ENCODE results near the gene IGFL2.
A peak's percentile ranks its signal among the peaks of the same experiment; 100 is the strongest.
"Not testable (repeated sequence)": the region's sequence is repeated elsewhere in the genome, so short reads cannot be mapped to it uniquely, and the experiment has no call there.

IGFL2 gene

GRCh38 chr19:46191972-46192371 is 43.9 kb downstream of the IGFL2 start:
- DNase-seq: no peak

- not testable (repeated sequence) for DNase-seq
Observed at GRCh38 chr19:46192626-46192991, 44.6 kb downstream of the IGFL2 start.

DNA sequence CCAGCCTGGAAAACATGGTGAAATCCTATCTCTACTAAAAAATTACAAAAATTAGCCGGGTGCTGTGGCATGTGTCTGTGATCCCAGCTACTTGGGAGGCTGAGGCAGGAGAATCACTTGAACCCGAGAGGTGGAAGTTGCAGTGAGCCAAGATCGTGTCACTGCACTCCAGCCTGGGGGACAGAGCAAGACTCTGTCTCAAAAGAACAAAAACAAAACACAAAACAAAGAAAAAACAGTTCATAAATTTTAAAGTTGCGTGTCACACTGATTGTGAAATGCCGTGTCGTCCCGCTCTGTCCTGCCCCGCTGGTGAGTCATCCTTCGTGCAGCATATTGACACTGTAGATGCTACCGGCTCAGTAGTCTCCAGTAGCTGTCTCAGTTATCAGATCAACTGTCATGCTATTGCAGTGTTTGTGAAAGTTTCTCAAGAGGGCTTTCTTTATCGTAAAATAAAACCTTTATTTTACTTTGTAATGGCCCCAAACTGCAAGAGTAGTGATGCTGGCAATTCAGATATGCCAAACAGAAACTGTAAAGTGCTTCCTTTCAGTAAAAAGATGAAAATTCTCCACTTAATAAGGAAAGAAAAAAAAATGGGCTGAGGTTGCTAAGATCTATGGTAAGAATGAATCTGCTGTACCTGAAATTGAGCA is 45.1 kb downstream of the IGFL2 start:
- no peak for DNase-seq

GRCh38 chr19:46193678-46194077 is 45.6 kb downstream of the IGFL2 start:
- no peak for DNase-seq

DNA sequence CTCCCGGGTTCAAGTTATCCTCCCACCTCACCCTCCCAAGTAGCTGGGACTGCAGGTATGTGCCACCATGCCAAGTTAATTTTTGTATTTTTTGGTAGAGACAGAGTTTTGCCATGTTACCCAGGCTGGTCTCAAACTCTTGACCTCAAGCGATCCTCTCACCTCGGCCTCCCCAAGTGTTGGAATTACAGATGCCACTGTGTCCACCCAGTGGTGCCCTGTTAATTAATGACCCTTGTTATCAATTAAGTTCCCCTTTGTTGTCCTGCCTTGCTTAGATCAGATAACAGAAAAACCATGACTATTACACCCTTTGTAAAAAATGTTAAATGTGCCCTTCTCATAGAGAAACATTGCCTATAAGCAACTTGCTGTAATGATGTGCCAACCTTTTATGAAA is 47.1 kb downstream of the IGFL2 start:
- no peak for DNase-seq

DNA sequence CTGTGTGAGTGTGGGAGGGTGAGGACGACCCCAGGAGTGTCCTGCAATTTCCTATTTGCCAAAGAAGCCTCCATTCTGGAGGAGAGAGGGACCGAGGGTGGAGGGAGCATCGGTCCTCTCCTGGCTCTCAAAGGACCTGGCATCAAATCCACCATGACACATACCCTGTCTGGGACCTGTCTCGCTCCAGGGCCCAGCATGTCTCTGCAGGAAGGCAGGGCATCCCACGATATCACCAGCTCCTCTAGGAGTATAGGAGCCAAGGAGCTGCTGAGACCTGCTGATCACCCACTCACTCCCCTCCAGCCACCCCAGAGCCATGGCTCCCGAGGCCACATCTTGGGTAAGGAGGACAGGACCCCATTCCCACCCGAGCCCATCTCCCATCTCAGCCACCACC is 47.9 kb downstream of the IGFL2 start:
- not testable (repeated sequence) for DNase-seq

- no peak for DNase-seq
Observed at GRCh38 chr19:46196410-46197124, 48.5 kb downstream of the IGFL2 start.

- DNase-seq: no peak
Observed at GRCh38 chr19:46197314-46198070, 49.5 kb downstream of the IGFL2 start.

DNA sequence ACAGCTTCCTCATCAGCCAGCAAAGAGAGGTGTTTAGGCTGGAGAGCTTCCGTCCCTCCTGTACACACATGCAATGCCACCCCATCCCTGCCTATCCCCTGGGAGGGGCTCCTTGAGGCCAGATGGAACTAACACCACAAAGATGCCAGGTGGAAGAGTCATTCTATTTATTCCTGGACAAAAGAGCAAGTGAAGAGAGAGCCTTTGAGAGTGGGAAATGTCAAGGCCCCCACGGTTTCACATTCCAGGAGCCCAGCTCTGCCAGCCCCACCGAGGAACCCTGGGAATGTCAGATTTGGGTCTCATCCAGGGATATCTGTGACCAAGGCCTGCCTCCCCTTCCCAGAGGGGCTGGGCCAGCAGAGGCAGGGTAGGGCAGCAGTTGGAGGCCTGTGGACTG is 50.7 kb downstream of the IGFL2 start:
- DNase-seq: no peak

DNA sequence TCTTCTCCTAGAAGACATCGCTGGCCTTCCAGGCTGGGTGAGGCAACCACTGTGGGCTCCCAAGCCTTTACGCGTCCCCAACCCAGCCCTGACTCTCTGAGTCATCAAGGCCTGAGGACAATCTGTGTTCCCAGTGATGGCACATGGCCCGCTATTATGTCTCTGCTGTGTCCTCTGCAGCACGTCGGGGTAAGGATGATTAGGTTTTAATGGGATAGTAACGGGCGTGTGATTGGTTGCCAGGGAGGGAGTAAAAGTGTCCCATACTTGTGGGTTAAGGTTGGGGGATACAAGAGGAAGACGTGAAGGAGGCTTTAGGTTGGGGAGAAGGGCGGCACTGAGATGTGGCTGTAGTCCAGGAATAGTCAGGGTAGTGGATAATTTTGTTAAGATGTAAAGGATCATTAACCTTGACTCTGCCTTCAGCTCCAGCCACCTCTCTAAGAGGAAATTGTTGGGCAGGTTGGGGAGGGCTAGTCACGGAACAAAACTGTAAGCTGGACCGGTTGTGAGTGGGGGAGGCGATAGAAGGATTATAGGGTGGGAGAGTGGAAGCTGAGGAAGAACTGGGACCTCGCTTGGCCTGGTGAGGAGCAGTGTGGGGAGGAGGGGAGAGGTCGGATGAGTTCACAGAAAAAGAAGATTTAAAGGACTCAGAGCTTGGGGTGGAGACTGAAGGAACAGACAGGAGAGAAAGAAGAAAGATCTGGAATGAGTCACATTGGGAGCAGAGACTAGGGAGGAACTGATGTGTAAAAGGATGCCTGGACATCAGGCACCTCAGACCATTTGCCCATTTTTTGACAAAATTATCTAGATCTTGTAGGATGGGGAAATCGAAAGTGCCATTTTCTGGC is 53.6 kb downstream of the IGFL2 start:
- no peak for DNase-seq

DNA sequence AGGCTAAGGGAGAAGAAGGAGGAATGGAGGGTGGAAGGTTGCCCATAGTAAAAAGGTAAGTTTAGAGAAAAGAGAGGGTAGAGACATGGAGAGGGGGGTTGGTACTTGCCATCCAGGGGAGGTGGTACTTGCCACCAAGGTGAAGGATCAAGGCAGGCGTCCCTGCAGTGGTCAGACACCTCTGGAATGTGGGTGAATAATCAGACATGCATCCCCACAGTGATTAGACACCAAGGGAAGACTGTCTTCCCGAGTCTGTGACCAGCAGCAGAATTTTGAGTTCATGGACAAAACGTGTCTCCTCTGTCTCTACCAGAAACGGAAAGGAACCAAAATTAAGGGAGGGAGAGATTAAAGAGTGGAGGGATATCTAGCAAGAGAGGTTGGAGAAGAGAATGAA is 54.4 kb downstream of the IGFL2 start:
- DNase-seq: no peak

DNA sequence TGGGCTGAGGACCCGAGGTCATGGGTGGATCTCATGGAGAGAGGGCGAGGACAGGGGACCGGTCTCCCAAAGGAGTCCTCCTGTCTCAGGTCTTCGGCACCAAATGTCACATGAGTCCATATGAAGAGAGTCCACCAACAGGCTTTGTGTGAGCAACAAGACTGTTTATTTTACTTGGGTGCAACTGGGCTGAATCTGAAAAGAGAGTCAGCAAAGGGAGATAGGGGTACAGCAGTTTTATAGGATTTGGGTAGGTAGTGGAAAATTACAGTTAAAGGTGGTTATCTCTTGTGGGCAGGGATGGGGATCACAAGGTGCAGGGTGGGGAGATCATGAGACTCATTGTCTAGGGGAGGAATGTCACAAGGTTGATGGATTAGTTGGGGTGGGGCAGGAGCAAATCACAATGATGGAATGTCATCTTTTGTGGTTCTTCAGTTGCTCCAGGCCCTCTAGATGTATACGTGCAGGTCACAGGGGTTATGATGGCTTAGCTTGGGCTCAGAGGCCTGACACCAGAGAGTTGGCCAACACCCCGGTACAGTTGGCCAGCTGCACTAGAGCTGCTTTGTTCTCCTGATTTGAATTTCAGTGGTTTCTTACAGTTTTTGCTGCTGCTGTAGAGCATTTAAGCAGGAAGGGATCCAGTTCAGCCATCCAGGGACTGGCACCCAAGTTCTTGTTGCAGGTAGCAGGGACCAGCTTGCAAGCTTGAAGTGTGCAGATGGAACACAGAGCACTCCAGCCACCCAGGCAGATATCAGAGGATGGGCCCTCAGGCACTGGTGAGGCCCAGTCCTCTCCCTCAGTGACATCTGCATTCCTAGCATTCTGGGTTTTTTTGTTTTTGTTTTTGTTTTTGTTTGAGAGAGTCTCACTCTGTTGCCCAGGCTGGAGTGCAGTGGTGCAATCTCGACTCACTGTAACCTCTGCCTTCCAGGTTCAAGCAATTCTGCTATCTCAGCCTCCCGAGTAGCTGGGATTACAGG is 55.1 kb downstream of the IGFL2 start:
- DNase-seq: no peak

DNA sequence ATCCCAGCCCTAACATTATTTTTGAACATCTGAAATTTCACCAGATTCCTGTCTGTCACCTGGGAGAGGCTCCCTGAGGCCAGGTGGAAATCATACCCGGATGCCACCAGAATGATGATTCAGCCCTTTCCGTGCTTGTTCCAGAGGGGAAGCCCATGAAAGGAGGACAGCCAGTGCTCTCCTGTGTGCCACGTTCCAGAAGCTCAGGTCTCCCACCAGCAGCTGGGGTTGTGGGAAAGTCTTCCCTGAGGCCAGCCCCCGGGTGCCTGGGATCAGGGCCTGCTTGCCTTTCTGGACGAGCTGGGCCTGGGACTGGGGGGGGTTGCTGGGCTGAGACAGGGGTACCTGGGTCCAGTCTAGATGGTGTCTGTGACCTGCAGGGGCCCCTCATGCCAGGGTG is 56.0 kb downstream of the IGFL2 start:
- DNase-seq: no peak

GRCh38 chr19:46205183-46205984 is 57.3 kb downstream of the IGFL2 start:
- peak; percentile 48 for DNase-seq

DNA sequence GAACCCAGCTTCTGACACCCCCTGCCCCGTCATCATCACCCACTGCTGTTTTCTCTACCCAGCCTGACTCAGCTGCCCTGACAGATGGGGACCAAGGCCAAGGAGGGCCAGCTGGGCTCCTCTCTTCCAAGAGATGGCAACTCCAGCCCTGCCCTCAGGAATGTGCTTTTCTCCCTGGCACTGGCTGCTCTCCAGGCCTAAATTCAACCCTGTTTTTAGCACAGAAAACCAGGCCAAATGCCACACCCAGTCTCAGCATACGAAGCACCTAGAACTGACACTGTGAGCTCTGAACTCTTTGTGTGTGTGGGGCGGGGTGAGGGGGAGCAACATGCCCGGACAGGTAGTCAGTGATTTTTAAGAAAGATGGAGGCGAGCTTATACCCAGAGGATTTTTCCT is 58.1 kb downstream of the IGFL2 start:
- no peak for DNase-seq

DNA sequence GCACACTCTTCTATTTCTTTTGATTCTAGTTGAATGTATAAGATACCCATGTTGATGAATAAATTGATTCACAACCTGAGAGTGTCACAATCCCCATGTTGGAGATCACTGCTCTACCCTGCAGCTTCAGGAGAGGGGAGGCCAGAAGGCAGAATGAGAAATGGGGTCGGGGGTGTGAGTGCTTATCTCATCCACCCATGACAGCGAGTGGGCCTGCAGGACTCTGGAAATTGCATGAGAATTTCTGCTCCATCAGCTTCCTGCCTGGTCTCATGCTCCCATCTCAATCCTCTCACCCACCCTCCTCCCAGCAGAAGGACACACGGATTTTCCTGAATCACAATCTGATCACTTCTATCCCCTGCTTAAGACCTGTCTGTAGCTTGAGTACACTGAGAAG is 58.6 kb downstream of the IGFL2 start:
- DNase-seq: no peak

- DNase-seq: not testable (repeated sequence)
Observed at GRCh38 chr19:46207858-46208257, 59.8 kb downstream of the IGFL2 start.

DNA sequence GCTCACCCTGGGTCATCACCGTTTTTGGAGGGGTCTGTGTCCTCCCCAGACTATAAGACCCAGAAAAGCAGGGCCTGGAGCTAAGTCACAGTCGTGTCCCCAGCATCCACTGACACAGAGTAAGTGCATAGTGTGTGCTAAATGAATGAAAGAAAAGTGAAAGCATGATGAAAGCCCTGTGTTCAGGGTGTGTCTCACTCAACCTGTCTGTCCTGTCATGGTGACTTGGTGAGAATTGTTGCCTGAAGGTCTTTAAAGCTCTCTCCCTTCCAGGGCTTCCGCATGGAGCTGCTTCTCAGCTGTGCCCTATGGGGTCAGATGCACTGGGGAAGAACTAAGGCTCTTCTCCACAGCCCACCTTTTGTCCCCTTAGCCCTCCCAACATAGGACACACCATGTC is 61.0 kb downstream of the IGFL2 start:
- DNase-seq: no peak

DNA sequence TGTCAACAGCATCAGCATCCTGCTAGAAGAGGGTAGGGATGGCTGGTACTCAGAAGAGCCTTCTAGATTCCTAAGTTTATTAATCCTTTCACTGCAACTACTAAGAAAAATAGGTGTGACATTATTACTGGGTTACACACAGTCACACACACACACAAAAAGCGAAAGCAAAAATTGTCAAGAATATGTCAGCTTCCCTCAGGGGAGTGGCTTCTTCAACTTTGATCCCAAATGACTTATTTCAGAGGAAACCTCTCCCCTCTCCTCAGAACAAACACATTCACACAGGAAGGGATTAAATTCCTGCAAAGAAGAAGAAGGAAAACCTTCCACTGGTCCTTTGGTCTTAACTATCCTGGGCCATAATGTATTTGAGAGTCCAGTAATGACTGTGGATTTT is 61.4 kb downstream of the IGFL2 start:
- DNase-seq: no peak

GRCh38 chr19:46210669-46211068 is 62.6 kb downstream of the IGFL2 start:
- no peak for DNase-seq
